ENCODE measurements around the gene TBL1X. TPM values are rescaled to one million over a fixed set of nuclear protein-coding genes. Genes with fewer than 3 reads are reported as not detected.

The TBL1X gene
- total RNA-seq, 2 experiments from 2014 or later: 16.1 to 35.7 TPM

DNA sequence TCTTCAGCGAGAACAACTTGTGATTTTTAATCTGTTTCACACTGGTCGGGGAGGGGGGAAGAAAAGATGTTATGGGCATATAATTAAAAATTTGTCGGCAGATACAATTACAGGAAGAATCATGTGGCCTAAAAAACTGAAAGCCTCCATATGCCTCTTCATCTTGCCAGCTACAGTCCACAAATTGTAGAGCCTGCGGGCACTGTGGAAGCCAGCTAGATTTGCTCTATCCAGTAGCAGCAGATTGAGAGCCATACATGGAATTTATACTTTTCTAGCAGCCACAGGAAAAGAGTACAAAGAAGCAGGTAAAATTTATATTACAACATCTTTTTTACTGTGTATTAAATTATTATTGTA, 147.3 kb downstream of the TBL1X start:
- CTCF ChIA-PET (ENCODE audit: unreplicated experiment): no interaction called here
- no peak for TF ChIP-seq EZH2phosphoT487 (IDR thresholded peaks at IDR 0.05; ENCODE audit: borderline replicate concordance, low read depth, low read length)
- TF ChIP-seq, protein P1, sequence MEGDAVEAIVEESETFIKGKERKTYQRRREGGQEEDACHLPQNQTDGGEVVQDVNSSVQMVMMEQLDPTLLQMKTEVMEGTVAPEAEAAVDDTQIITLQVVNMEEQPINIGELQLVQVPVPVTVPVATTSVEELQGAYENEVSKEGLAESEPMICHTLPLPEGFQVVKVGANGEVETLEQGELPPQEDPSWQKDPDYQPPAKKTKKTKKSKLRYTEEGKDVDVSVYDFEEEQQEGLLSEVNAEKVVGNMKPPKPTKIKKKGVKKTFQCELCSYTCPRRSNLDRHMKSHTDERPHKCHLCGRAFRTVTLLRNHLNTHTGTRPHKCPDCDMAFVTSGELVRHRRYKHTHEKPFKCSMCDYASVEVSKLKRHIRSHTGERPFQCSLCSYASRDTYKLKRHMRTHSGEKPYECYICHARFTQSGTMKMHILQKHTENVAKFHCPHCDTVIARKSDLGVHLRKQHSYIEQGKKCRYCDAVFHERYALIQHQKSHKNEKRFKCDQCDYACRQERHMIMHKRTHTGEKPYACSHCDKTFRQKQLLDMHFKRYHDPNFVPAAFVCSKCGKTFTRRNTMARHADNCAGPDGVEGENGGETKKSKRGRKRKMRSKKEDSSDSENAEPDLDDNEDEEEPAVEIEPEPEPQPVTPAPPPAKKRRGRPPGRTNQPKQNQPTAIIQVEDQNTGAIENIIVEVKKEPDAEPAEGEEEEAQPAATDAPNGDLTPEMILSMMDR (conservative IDR thresholded peaks at IDR 0.05; ENCODE audit: low read length): no peak
- no TSS peak for BruUV-seq (replicated peaks)

DNA sequence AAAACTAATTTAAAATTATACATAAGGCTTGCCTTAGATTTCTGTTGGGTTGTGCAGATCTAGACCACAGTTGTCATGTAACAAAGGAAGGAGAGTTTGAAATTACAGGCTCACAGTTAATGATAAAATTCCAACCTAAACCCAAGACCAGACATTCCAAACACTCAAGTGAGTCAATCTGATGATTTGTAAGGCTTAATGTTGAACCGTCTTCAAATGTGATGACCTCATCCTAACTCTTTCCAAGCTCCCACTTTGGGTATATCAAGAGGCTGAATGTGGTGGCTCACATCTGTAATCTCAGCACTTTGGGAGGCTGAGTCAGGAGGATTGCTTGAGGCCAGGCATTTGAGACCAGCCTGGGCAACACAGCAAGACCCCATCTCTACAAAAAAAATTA, 149.2 kb downstream of the TBL1X start:
- CTCF ChIA-PET (ENCODE audit: unreplicated experiment): no interaction called here
- no peak overlapping the region for H3K4me3 ChIP-seq (ENCODE audit: low read depth, low read length, poor library complexity, severe bottlenecking)
- H3K27ac ChIP-seq (ENCODE audit: low read depth, low read length, poor library complexity, severe bottlenecking): no peak overlapping the region
- no peak overlapping the region for H2AFZ ChIP-seq (ENCODE audit: low read length)
- no peaks in the 10 kb centered on the region for H3K4me1 ChIP-seq (ENCODE audit: insufficient read depth, low read length, poor library complexity, severe bottlenecking)
- no peaks in the 10 kb centered on the region for H3K9me2 ChIP-seq (ENCODE audit: insufficient read depth, low read length)
- DNase-seq (ENCODE audit: low spot score): no peak
- no peak for TF ChIP-seq EZH2phosphoT487 (IDR thresholded peaks at IDR 0.05; ENCODE audit: borderline replicate concordance, low read depth, low read length)
- TF ChIP-seq, protein P1 (conservative IDR thresholded peaks at IDR 0.05; ENCODE audit: low read length): no peak
- no peaks in the 10 kb centered on the region for H3K9me3 ChIP-seq (ENCODE audit: low read length)
- no peaks in the 10 kb centered on the region for H4K20me1 ChIP-seq (ENCODE audit: insufficient read depth, low read length)
- POLR2A ChIA-PET: interaction anchor here (0.7 kb wide), 1 partner anchor 219 kb away, joined by 4 read pairs; no protein-coding TSS in a partner anchor
- H3K4me2 ChIP-seq (ENCODE audit: low read length): no peak overlapping the region
- no peaks in the 10 kb centered on the region for H3K36me3 ChIP-seq (ENCODE audit: insufficient read depth, low read length)
- BruUV-seq (replicated peaks): no TSS peak
- intact Hi-C loops (cut with micrococcal nuclease; ENCODE audit: unreplicated experiment): no loop called here
- H3K79me2 ChIP-seq (ENCODE audit: insufficient read depth, low read depth, low read length): no peaks in the 10 kb centered on the region

More for the DNA sequence above, 147.3 kb downstream of the TBL1X start:
- Histone ChIP-seq H4K20me1 (ENCODE audit: insufficient read depth, low read length) (no peaks in the 10 kb centered on the region), H3K27ac (ENCODE audit: low read depth, low read length, poor library complexity, severe bottlenecking) (no peak overlapping the region), H3K36me3 (ENCODE audit: insufficient read depth, low read length) (no peaks in the 10 kb centered on the region), H3K79me2 (ENCODE audit: insufficient read depth, low read depth, low read length) (no peaks in the 10 kb centered on the region), H3K9me2 (ENCODE audit: insufficient read depth, low read length) (no peaks in the 10 kb centered on the region), H2AFZ (ENCODE audit: low read length) (no peak overlapping the region), H3K4me1 (ENCODE audit: insufficient read depth, low read length, poor library complexity, severe bottlenecking) (no peaks in the 10 kb centered on the region), H3K4me2 (ENCODE audit: low read length) (no peak overlapping the region), H3K4me3 (ENCODE audit: low read depth, low read length, poor library complexity, severe bottlenecking) (no peak overlapping the region), H3K9me3 (ENCODE audit: low read length) (no peaks in the 10 kb centered on the region)
- intact Hi-C loops (cut with micrococcal nuclease; ENCODE audit: unreplicated experiment): no loop called here
- no peak for DNase-seq (ENCODE audit: low spot score)
- POLR2A ChIA-PET: no interaction called here

DNA sequence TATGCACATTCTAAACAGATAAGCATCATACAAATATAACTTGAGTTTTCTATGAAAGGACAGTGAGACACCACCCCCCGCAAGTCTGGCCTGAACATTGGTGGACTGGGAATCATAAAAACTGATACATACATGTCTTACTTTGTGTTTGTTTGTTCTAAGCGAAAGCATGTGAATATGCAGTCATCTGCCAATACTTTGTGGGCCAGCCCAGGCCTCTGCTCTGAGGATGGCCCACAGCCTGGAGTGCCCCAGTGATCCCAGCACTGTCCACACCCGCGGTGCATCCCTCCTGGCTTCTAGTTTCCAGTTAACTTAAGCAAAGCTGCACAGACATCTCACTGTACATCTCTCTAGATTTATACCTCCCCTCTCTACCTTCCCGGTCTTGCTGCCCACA, 154.3 kb downstream of the TBL1X start:
- intact Hi-C loops (cut with micrococcal nuclease; ENCODE audit: unreplicated experiment): no loop called here
- DNase-seq (ENCODE audit: low spot score): no peak
- Histone ChIP-seq H3K4me2 (ENCODE audit: low read length) (no peak overlapping the region), H3K27ac (ENCODE audit: low read depth, low read length, poor library complexity, severe bottlenecking) (no peak overlapping the region), H3K9me2 (ENCODE audit: insufficient read depth, low read length) (no peaks in the 10 kb centered on the region), H3K4me3 (ENCODE audit: low read depth, low read length, poor library complexity, severe bottlenecking) (no peak overlapping the region), H3K9me3 (ENCODE audit: low read length) (no peaks in the 10 kb centered on the region), H4K20me1 (ENCODE audit: insufficient read depth, low read length) (no peaks in the 10 kb centered on the region), H2AFZ (ENCODE audit: low read length) (no peak overlapping the region), H3K79me2 (ENCODE audit: insufficient read depth, low read depth, low read length) (no peaks in the 10 kb centered on the region), H3K4me1 (ENCODE audit: insufficient read depth, low read length, poor library complexity, severe bottlenecking) (peaks cover 3% of the 10 kb centered on the region), H3K36me3 (ENCODE audit: insufficient read depth, low read length) (no peaks in the 10 kb centered on the region)
- CTCF ChIA-PET (ENCODE audit: unreplicated experiment): no interaction called here
- no peak for TF ChIP-seq EZH2phosphoT487 (IDR thresholded peaks at IDR 0.05; ENCODE audit: borderline replicate concordance, low read depth, low read length)
- TF ChIP-seq, protein P1 (conservative IDR thresholded peaks at IDR 0.05; ENCODE audit: low read length): no peak
- BruUV-seq (replicated peaks): no TSS peak
- POLR2A ChIA-PET: interaction anchor here (0.6 kb wide), 1 partner anchor 614 kb away, joined by 6 read pairs; no protein-coding TSS in a partner anchor

Data from OCI-LY7 (cell line).